Measurements from ENCODE around the gene TSPAN13.

Gene TSPAN13

DNA sequence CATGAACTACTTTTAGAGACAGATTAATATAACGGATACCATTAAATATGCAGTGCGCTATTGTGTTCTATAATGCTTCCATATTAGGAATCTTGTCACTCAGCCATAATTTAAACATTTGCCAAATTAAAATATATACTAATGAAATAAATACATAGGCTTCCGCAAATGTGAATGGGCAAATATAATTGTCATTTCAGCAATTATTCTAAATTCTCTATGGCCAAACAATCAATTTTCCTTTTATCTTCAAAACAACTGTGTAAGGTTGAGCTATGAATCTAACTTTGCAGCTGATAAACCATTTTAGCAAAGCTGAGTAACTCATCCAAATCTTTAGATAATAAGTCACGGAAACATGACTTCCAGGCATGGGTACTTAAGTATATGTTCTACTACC is 20.7 kb upstream of the TSPAN13 start:
- Mint-ChIP-seq H3K36me3 (no peaks in the 10 kb centered on the region), H3K27ac (peak overlapping the region; percentile 35), H3K4me3 (no peak overlapping the region), H3K4me1 (peaks cover 10% of the 10 kb centered on the region), H3K9me3 (peaks cover 2% of the 10 kb centered on the region)
- ATAC-seq (no peak), DNase-seq (ENCODE audit: low spot score in 2 of 2) (no peak)

GRCh38 chr7:16734148-16734726 is 19.3 kb upstream of the TSPAN13 start:
- H3K36me3 Mint-ChIP-seq, result no peaks in the 10 kb centered on the region
- peak overlapping the region; percentile 14 for H3K4me3 Mint-ChIP-seq
- ATAC-seq (peak; percentile 62), DNase-seq (ENCODE audit: low spot score in 2 of 2) (no peak)
- H3K9me3 Mint-ChIP-seq, result peaks cover 2% of the 10 kb centered on the region
- H3K4me1 Mint-ChIP-seq, result peaks cover 10% of the 10 kb centered on the region
- no peak overlapping the region for H3K27ac Mint-ChIP-seq

- ATAC-seq (peak; percentile 50), DNase-seq (ENCODE audit: low spot score in 2 of 2) (no peak)
- peaks cover 11% of the 10 kb centered on the region for H3K4me1 Mint-ChIP-seq
- H3K27ac Mint-ChIP-seq, result no peak overlapping the region
- peak overlapping the region; percentile 14 for H3K4me3 Mint-ChIP-seq
- peaks cover 2% of the 10 kb centered on the region for H3K9me3 Mint-ChIP-seq
- no peaks in the 10 kb centered on the region for H3K36me3 Mint-ChIP-seq
Observed at GRCh38 chr7:16735020-16735419, 18.5 kb upstream of the TSPAN13 start.

GRCh38 chr7:16738011-16738688 is 15.4 kb upstream of the TSPAN13 start:
- DNase-seq (ENCODE audit: low spot score in 2 of 2) (no peak), ATAC-seq (no peak)
- no peaks in the 10 kb centered on the region for H3K36me3 Mint-ChIP-seq
- peaks cover 18% of the 10 kb centered on the region for H3K4me1 Mint-ChIP-seq
- H3K4me3 Mint-ChIP-seq, result no peak overlapping the region
- H3K27ac Mint-ChIP-seq, result no peak overlapping the region
- H3K9me3 Mint-ChIP-seq, result no peaks in the 10 kb centered on the region

- ATAC-seq (peak; percentile 99), DNase-seq (ENCODE audit: low spot score in 2 of 2) (no peak)
- H3K27ac Mint-ChIP-seq, result no peak overlapping the region
- no peak overlapping the region for H3K4me3 Mint-ChIP-seq
- no peaks in the 10 kb centered on the region for H3K9me3 Mint-ChIP-seq
- H3K4me1 Mint-ChIP-seq, result peaks cover 14% of the 10 kb centered on the region
- no peaks in the 10 kb centered on the region for H3K36me3 Mint-ChIP-seq
Observed at GRCh38 chr7:16739863-16740622, 13.5 kb upstream of the TSPAN13 start.

GRCh38 chr7:16740623-16740953 is 13.0 kb upstream of the TSPAN13 start:
- Mint-ChIP-seq H3K4me1 (peaks cover 9% of the 10 kb centered on the region), H3K27ac (no peak overlapping the region), H3K36me3 (no peaks in the 10 kb centered on the region), H3K4me3 (no peak overlapping the region), H3K9me3 (no peaks in the 10 kb centered on the region)
- ATAC-seq, result no peak
- DNase-seq (ENCODE audit: low spot score in 2 of 2), result no peak

DNA sequence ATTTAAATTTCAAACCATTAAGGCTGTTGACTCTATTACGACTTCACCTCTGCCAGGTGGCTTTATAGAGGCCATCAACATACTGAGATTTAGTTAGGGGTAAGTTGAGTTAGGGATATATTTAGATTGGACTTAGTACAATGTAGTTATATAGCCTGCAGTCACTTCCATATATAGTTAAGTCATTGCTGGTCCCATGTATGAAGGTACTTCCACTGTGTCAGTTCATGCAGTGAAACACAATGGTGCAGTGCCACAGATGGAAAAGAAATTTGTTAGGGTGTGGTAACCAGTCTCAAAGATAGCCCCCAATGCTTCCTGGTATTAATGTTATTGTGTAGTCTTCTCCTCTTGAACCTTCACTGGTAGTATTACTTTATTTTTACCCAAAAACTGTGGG is 12.6 kb upstream of the TSPAN13 start:
- ATAC-seq (no peak), DNase-seq (ENCODE audit: low spot score in 2 of 2) (no peak)
- Mint-ChIP-seq H3K4me3 (no peak overlapping the region), H3K4me1 (peaks cover 7% of the 10 kb centered on the region), H3K36me3 (no peaks in the 10 kb centered on the region), H3K27ac (peak overlapping the region; percentile 15), H3K9me3 (no peaks in the 10 kb centered on the region)

DNA sequence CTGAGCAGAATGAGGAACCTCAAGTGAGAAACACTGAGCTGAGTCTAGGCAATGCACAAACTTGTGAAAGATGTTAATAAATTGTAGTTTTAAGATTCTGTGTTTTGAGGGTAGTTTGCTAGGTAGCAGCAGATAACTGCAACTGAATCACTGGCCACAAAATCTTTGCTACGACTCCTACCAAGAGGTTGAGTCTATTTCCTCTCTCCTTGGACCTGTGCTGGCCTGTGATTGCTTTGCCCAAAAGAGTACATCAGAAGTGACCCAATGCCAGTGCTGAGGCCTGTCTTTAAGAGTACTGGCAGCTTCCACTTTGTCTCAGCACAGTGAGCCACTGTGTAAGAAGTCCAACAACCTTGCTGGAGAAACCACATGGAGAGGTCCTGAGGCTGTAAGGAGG is 11.9 kb upstream of the TSPAN13 start:
- DNase-seq (ENCODE audit: low spot score in 2 of 2) (no peak), ATAC-seq (peak; percentile 46)
- Mint-ChIP-seq H3K4me3 (no peak overlapping the region), H3K27ac (peak overlapping the region; percentile 15), H3K36me3 (no peaks in the 10 kb centered on the region), H3K4me1 (peaks cover 7% of the 10 kb centered on the region), H3K9me3 (no peaks in the 10 kb centered on the region)

DNA sequence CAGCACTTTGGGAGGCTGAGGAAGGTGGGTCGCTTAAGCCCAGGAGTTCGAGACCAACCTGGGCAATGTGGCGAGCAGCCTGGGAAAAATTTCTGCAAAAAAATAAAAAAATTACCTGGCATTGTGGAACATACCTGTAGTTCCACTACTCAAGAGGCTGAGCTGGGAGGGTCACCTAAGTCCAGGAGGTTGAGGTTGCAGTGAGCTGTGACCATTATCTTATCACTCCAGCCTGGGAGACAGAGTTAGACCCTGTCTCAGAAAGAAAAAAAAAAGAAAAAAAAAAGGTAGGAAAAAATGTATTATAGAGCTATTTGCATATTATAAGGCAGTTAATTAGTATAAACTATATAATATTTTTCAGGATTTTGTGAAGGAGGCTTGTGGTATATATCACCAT is 11.0 kb upstream of the TSPAN13 start:
- no peak overlapping the region for H3K27ac Mint-ChIP-seq

GRCh38 chr7:16743236-16743635 is 10.3 kb upstream of the TSPAN13 start:
- H3K27ac Mint-ChIP-seq, result no peak overlapping the region
- peaks cover 7% of the 10 kb centered on the region for H3K4me1 Mint-ChIP-seq
- no peak overlapping the region for H3K4me3 Mint-ChIP-seq
- ATAC-seq (no peak), DNase-seq (ENCODE audit: low spot score in 2 of 2) (no peak)
- no peaks in the 10 kb centered on the region for H3K9me3 Mint-ChIP-seq
- no peaks in the 10 kb centered on the region for H3K36me3 Mint-ChIP-seq

More for the DNA sequence above, 11.0 kb upstream of the TSPAN13 start:
- DNase-seq (ENCODE audit: low spot score in 2 of 2) (no peak), ATAC-seq (no peak)
- peaks cover 7% of the 10 kb centered on the region for H3K4me1 Mint-ChIP-seq
- H3K9me3 Mint-ChIP-seq, result no peaks in the 10 kb centered on the region
- H3K4me3 Mint-ChIP-seq, result no peak overlapping the region
- H3K36me3 Mint-ChIP-seq, result no peaks in the 10 kb centered on the region

- H3K4me1 Mint-ChIP-seq, result peaks cover 7% of the 10 kb centered on the region
- H3K9me3 Mint-ChIP-seq, result no peaks in the 10 kb centered on the region
- no peak overlapping the region for H3K4me3 Mint-ChIP-seq
- no peak overlapping the region for H3K27ac Mint-ChIP-seq
- DNase-seq (ENCODE audit: low spot score in 2 of 2), result no peak
- no peak for ATAC-seq
- no peaks in the 10 kb centered on the region for H3K36me3 Mint-ChIP-seq
Observed at GRCh38 chr7:16744518-16745250, 8.9 kb upstream of the TSPAN13 start.

GRCh38 chr7:16745645-16746044 is 7.9 kb upstream of the TSPAN13 start:
- Mint-ChIP-seq H3K9me3 (no peaks in the 10 kb centered on the region), H3K4me1 (peaks cover under 1% of the 10 kb centered on the region), H3K36me3 (no peaks in the 10 kb centered on the region), H3K27ac (no peak overlapping the region), H3K4me3 (no peak overlapping the region)
- DNase-seq (ENCODE audit: low spot score in 2 of 2) (no peak), ATAC-seq (no peak)

- no peaks in the 10 kb centered on the region for H3K36me3 Mint-ChIP-seq
- no peaks in the 10 kb centered on the region for H3K9me3 Mint-ChIP-seq
- no peak for DNase-seq (ENCODE audit: low spot score in 2 of 2)
- no peak for ATAC-seq
- no peaks in the 10 kb centered on the region for H3K4me1 Mint-ChIP-seq
- H3K4me3 Mint-ChIP-seq, result no peak overlapping the region
- H3K27ac Mint-ChIP-seq, result no peak overlapping the region
Observed at GRCh38 chr7:16747102-16747501, 6.5 kb upstream of the TSPAN13 start.

- Mint-ChIP-seq H3K4me3 (peak overlapping the region; percentile 74), H3K9me3 (no peaks in the 10 kb centered on the region), H3K36me3 (no peaks in the 10 kb centered on the region), H3K4me1 (peaks cover 13% of the 10 kb centered on the region), H3K27ac (no peak overlapping the region)
- DNase-seq (ENCODE audit: low spot score in 2 of 2), result peak in 1 of 2 donors; percentile 50
- ATAC-seq, result peak; percentile 59
Observed at GRCh38 chr7:16753932-16754855, 639 bp downstream of the TSPAN13 start.
